ENCODE measurements around the gene FCRLA.
A peak's percentile ranks its signal among the peaks of the same experiment; 100 is the strongest.

Gene FCRLA

DNA sequence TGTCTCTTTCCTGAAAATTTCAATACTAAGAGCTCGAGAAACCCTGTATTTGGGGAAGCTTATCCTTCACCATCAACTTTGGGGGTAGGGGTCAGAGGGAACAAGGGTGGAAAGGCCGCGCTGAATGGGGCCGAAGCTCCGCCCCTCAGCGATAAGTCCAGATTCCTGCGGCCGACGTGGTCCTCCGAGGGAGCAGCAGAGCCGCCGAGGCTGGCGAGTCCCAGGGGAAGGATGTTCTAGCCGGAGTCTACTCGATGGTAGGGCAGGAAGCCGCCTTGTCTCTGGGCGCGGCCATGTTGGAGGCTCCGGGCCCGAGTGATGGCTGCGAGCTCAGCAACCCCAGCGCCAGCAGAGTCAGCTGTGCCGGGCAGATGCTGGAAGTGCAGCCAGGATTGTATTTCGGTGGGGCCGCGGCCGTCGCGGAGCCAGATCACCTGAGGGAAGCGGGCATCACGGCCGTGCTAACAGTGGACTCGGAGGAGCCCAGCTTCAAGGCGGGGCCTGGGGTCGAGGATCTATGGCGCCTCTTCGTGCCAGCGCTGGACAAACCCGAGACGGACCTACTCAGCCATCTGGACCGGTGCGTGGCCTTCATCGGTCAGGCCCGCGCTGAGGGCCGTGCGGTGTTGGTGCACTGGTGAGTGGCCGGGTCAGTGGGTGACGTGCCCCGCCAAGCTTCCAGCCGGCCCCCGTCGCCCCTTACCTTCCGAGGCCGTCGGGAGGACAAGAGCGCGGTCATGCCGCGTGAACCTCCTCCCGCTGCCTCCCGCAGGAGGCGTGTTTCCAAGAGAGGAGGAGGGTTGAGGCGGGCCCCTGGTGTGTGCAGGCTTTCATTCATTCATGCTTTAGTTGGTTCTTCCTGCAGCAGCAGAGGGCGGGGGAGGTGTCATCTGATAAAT is 42.7 kb downstream of the FCRLA start, which contains the start of gene DUSP12:
TSS of gene DUSP12 (plus strand) at position 278 of the 899 bp plus-strand sequence. CDS start at position 294, 16 bp downstream.
- TF ChIP-seq POLR2AphosphoS5 (IDR thresholded peaks at IDR 0.05; ENCODE audit: borderline replicate concordance, low read depth, low read length) (peak; percentile 90), EZH2 (IDR thresholded peaks at IDR 0.05) (no peak)
- Histone ChIP-seq H3K9ac (ENCODE audit: insufficient read length) (peak within 1 kb of the TSS; percentile 92), H3K36me3 (ENCODE audit: insufficient read depth, low read length) (peaks cover 36% of the 10 kb centered on the region), H3K4me3 (peak within 1 kb of the TSS; percentile 100), H3K27ac (peak within 1 kb of the TSS; percentile 89), H3K9me3 (ENCODE audit: low read depth, low read length) (no peaks in the 10 kb centered on the region)
- no peak for DNase-seq (ENCODE audit: low read depth, low spot score)

- no peak for DNase-seq (ENCODE audit: low read depth, low spot score)
- no peaks in the 10 kb centered on the region for H3K9me3 ChIP-seq (ENCODE audit: low read depth, low read length)
- TF ChIP-seq POLR2AphosphoS5 (IDR thresholded peaks at IDR 0.05; ENCODE audit: borderline replicate concordance, low read depth, low read length) (no peak), EZH2 (IDR thresholded peaks at IDR 0.05) (no peak), FOXP2 (optimal IDR thresholded peaks at IDR 0.05; ENCODE audit: control extremely low read depth, extremely low read length, insufficient read depth) (no peak)
- H3K9ac ChIP-seq (ENCODE audit: insufficient read length): no peak overlapping the region
- peak overlapping the region; percentile 2 for H3K27ac ChIP-seq
- no peak overlapping the region for H3K4me3 ChIP-seq
- peaks cover 2% of the 10 kb centered on the region for H3K36me3 ChIP-seq (ENCODE audit: insufficient read depth, low read length)
These were observed 56.6 kb downstream of the FCRLA start for GRCh38 chr1:161763522-161764098.

Data from SK-N-MC (cell line).